Inflammatory macrophage treated with lipopolysaccharide for 1 hour (primary cell): ENCODE data around the gene TMEM30A.

Experiments
- DNase-seq, 2 donors: peaks; one replicate each; pipeline ENCODE4 v3.0.0-alpha.2; 2020 to 2022

The TMEM30A gene

GRCh38 chr6:75211920-75212590, 72.5 kb downstream of the TMEM30A start:
- DNase-seq, result no peak

DNA sequence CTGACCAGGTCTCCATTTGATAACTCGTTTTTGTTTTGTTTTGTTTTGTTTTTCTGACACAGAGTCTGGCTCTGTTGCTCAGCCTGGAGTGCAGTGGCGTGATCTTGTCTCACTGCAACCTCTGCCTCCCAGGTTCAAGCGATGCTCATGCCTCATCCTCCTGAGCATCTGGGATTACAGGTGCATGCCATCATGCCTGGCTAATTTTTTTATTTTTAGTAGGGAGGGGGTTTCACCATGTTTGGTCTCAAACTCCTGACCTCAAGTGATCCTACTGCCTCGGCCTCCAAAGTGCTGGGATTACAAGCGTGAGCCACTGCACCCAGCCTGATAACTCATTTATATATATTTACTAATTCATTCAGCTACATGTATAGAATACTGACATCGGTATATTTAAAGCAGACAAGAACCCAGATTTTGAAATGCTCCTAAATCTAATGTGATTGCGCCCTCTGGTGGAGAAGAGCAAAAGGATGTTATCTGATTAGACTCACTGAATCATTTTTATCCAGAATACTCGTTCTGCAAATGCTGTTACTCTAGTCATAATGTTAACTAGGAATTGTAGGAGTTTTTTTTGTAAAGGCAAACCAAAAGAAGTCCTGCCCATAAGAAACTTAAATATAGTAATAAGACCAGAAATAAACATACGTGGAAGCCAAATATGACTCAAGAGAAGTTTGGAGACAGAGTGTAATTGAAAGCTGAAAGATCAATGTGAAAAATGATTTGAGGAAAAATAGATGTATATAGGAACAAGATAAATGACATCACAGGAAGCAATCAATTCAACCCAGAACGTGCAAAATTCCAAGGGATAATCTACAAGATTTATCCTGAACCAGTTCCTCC, 73.5 kb downstream of the TMEM30A start:
- peak; percentile 42 to 85 for DNase-seq

DNA sequence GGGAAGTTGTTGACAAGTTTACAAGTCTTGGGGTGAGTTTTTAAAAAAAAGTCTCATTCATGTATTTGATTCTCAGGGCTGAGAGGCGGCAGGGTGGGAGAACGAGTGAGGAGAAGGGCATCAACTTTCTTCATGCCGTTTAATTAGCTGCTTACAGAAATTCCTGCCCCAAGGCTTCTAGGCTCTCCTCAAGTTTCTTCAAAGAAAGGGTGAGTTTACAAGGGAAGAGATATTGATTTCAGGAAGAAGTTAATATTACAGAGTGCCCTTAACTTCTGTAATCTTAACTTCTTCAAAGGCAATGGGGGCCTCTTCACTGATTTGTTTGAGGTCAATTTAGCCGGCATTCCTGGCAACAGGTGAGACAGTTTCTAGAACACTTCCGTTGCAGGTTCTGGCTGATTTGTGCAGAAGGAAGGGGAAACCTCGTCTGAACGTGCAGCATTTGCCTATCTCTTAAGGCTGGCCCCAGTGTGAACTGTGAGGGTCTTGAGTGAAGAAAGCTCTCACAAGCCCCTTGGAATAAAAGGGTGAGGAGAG, 75.3 kb downstream of the TMEM30A start:
- DNase-seq, result no peak

DNA sequence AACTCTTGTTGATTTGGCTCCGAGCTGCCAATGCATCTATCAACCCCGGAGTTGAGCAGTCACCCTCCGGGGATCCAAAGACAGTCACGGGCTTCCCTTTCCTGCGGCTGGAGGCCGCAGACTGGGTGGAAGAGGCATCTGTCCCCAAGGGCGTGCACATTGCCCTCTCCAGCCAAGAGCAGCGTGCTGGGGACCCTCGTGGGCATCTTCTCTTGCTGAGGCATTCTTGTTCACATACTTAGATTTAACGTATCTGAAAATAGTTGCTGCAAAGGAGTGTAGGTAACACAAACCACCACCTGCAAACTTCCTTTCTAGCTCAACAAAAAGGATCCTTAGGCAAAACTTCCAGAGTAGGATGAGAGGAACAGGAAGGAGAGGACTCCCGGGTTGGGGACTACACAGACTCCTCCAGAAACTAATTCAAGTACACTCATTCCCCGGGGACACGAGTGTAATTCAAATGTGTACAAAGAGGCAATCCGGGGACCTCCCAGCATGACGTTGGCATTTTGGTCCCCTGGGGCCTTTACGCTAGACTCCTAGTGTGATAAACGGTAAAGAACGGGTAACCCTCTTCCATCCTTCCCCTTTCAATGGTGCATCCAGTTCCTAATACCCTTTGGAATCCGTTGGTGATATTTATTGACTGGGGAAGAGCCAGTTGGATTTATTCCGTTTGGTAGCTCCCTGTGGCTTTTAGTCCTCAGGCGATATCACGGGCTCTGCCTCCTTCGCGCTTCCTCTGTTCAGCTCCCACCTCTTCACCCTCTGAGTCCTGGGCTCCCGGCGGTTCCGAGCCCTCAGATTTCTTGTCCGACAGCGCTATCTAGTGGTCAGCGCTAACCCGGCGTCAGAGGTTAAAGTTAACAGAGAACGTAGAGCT, 76.1 kb downstream of the TMEM30A start:
- peak; percentile 61 to 96 for DNase-seq

DNA sequence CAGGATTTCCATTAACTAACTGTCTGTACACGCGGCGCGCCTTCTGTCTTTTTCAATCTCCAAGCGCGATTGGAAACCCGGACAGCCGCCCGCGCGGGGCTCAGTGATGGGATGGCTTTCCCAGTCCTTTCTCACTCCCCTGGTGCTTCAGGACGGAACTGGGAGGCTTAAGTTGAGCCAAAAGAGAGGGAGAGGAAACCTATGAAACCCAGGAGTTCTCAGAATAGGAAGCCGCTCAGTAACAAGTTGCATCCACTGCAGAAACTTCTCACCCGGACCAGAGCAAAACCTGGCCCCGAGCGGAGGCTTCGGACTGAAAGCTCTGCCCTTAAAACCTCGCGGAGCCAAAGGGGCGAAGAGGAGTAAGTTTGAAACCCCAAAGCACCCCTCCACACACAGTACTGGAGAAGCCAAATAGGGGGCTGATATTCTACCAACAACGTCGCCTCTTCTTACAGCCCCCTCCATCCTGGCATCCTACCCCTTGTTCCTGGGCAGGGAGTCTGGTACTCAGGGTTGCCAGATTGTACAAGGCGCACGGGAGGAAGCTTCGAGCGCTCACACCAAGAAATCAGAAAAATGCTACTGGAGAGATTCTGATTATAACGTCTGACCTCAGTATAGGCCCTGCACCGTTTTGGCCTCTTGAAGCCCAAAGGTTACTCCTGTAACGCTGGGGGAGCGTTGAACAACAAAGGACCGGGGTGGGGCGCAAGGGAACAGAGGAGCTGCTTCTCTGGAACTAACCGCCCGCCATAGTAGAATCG, 77.8 kb downstream of the TMEM30A start:
- no peak for DNase-seq

DNA sequence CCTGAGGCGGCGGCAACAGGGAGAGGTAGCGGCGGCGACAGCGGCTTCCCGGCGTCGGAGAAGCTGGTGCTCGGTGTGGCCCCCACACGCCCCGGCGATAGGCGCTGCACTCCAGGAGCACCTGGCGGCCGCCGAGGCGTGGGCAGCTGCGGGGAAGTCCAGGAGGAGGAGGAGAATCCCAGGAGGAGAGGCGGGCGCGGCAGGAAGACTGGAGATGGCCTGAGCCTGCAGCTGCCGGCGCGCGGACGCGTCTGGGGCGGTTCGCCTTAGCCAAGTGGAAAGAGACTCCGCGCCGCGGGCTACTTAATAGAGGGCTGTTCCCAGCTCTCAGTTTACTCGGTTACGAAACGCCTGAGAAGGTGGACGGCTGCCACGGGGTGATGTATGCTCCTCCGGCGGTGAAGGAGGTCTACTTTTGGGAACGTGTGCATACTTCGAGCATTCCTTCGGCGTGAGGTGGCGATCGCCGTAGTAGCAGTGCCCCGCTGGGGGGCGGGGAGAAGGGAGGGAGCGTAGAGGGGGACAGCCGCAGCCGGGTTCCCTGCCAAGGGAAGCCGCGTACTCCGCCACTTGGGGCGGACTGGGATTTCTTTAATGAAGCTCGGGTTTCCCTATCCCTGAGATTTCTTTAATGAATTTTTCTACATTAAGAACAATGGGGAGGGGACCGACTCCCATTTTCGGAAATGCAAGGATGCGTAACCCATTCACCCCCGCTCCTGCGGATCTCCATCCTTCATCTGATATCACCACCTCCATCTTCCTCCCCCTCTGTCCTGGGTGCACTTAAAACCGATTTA, 78.6 kb downstream of the TMEM30A start, which contains the start of gene COL12A1:
TSS of gene COL12A1 (minus strand) at position 278 of the 800 bp plus-strand sequence. CDS start 3,261 bp downstream, outside the sequence.
- no peak for DNase-seq

DNA sequence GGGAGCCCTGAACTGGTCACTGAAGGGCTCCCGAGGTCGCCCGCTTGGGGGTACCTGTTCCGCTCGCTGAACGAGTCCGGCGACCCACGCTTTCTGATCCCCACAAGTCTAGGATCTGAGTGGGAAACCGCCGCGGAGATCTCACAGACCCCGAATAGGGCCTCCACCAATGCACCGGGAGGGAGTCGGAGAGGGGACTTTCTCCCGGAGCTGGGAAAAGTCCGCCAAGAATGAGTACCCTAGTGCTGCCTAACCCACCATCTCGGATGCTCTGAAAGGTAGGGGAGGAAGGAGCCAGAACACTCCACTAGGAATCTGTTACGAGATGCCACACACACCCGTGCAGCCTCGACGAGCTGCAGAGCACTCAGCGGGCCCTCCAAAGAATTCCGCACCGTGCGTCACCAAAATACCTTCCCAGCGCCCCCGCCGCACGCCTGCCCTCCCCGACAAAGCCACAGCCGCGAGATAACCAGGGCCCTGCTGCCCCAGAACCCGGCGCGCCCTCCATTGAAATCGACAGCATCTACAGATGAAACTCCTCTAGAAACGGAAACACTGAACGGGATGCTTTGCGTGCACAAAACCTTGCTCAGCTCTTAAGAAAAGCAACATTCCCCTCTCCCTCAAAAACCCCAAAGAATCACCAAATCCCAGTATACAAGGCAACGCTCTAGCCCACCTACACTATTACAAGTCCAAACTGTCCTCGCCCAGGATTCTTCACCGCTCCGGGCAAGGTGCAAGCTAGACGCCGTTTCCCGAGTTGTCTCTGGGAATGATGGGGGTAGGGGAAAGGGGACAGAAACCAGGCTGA, 79.4 kb downstream of the TMEM30A start:
- no peak for DNase-seq

DNA sequence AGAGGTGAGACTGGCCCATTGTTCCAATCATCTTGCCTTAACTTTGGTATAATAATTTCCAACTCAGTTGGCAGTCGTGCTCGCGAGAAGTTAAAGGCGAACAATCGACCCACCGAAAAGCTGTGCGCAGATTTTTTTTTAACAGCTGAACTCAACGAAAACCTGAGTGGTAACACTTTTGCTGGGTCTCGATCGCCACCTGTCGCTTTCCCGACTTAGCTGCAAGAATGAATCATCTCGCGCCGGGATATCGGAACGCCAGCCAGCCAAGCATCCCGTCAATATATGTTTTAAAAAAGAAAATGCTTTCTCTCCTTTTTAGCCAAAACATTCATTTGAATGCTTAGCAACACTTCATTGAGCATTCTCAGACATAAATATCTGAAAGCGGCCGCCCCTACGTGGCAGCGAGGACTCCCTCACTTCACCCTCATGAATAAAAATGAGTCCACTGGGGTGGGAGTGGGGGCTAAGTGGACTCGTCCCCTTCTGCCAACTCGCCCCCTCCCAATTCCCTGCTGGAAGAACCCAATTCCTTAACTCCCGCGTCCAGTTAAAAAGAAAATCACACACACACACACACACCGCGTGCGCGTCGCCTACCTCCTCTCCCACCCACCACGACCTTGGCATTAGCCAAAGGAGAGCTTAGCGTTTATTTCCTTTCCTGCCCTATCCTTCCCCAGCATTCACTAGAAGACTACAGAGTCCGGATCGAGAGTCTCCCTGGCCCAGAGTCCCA, 80.2 kb downstream of the TMEM30A start:
- DNase-seq, result peak in 1 of 2 donors; percentile 35

- no peak for DNase-seq
These were observed 80.9 kb downstream of the TMEM30A start for GRCh38 chr6:75203721-75204120.
